ENCODE results near the gene NOD2. TPM values are rescaled to one million over a fixed set of nuclear protein-coding genes. Genes with fewer than 3 reads are reported as not detected.

The NOD2 gene
- total RNA-seq, 3 donors from 2014 or later = 2.9 to 6.2 (median 3.9) TPM

DNA sequence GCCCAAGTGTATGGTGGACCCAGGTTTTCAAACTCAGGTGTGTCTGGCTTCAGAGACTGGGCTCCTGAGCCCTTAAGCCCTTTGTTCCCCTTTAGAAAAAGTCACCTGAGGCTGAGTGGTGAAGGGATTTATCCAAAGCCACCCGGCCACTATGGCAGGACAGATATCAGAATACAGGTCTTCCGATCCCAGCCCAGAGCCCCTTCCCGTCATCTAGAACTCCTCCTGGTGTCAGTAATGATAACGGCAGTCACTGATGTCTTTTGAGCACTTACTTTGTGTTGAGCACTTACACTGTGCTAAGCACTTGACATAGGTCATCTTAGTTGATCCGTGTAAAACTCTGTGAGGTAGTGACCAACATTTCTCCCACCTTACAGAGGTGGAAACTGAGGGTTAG is 16.6 kb downstream of the NOD2 start:
- no peak for DNase-seq
- H3K27me3 Mint-ChIP-seq (ENCODE audit: low read depth) = no peaks in the 10 kb centered on the region
- no peak overlapping the region for H3K4me3 Mint-ChIP-seq
- peaks cover 8% of the 10 kb centered on the region for H3K9me3 Mint-ChIP-seq
- H3K4me1 Mint-ChIP-seq (ENCODE audit: low read depth) = peaks cover 46% of the 10 kb centered on the region
- peaks cover 20% of the 10 kb centered on the region for H3K36me3 Mint-ChIP-seq (ENCODE audit: insufficient read depth)
- ATAC-seq = no peak

- peaks cover 15% of the 10 kb centered on the region for H3K36me3 Mint-ChIP-seq (ENCODE audit: insufficient read depth)
- ATAC-seq (no peak), DNase-seq (no peak)
- H3K4me1 Mint-ChIP-seq (ENCODE audit: low read depth) = peaks cover 37% of the 10 kb centered on the region
- H3K9me3 Mint-ChIP-seq = no peaks in the 10 kb centered on the region
- no peaks in the 10 kb centered on the region for H3K27me3 Mint-ChIP-seq (ENCODE audit: low read depth)
- H3K4me3 Mint-ChIP-seq = no peak overlapping the region
Measured at GRCh38 chr16:50711040-50711439, 17.6 kb downstream of the NOD2 start.

DNA sequence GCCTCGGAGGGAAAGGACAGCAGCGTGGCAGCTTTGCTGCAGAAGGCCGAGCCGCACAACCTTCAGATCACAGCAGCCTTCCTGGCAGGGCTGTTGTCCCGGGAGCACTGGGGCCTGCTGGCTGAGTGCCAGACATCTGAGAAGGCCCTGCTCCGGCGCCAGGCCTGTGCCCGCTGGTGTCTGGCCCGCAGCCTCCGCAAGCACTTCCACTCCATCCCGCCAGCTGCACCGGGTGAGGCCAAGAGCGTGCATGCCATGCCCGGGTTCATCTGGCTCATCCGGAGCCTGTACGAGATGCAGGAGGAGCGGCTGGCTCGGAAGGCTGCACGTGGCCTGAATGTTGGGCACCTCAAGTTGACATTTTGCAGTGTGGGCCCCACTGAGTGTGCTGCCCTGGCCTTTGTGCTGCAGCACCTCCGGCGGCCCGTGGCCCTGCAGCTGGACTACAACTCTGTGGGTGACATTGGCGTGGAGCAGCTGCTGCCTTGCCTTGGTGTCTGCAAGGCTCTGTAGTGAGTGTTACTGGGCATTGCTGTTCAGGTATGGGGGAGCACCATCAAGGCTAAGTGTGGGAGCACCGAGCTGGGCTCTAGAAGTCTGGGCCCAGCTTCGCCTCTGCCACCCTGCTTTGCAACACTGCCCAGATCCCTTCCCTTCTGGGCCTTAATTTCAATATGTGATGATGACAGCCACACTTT is 18.6 kb downstream of the NOD2 start:
- ATAC-seq (no peak), DNase-seq (no peak)
- no peaks in the 10 kb centered on the region for H3K27me3 Mint-ChIP-seq (ENCODE audit: low read depth)
- peaks cover 32% of the 10 kb centered on the region for H3K4me1 Mint-ChIP-seq (ENCODE audit: low read depth)
- peaks cover 11% of the 10 kb centered on the region for H3K36me3 Mint-ChIP-seq (ENCODE audit: insufficient read depth)
- H3K4me3 Mint-ChIP-seq = no peak overlapping the region
- no peaks in the 10 kb centered on the region for H3K9me3 Mint-ChIP-seq

DNA sequence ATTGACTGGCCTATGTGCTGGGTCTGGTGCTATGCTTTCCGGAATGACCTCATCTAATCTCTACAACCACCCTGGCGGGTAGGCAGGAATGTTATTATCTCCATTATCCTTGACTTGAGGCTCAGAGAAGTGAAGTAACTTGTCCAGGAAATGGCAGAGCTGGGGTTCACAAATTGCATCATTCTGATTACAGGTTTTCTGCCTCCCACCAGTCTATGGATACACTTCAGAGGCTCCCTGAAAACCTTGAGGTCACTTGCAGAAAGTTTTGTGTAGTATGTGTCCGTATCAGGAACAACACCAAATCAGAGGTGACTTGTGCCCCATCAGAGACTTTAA is 19.1 kb downstream of the NOD2 start:
- ATAC-seq (no peak), DNase-seq (no peak)
- peaks cover 31% of the 10 kb centered on the region for H3K4me1 Mint-ChIP-seq (ENCODE audit: low read depth)

GRCh38 chr16:50712956-50713355 is 19.6 kb downstream of the NOD2 start:
- DNase-seq (no peak), ATAC-seq (no peak)
- Mint-ChIP-seq H3K9me3 (no peaks in the 10 kb centered on the region), H3K4me3 (no peak overlapping the region), H3K4me1 (ENCODE audit: low read depth) (peaks cover 27% of the 10 kb centered on the region), H3K27me3 (ENCODE audit: low read depth) (no peaks in the 10 kb centered on the region), H3K36me3 (ENCODE audit: insufficient read depth) (peaks cover 10% of the 10 kb centered on the region)

More for the DNA sequence above, 19.1 kb downstream of the NOD2 start:
- Mint-ChIP-seq H3K36me3 (ENCODE audit: insufficient read depth) (peaks cover 9% of the 10 kb centered on the region), H3K27me3 (ENCODE audit: low read depth) (no peaks in the 10 kb centered on the region), H3K9me3 (no peaks in the 10 kb centered on the region), H3K4me3 (no peak overlapping the region)

DNA sequence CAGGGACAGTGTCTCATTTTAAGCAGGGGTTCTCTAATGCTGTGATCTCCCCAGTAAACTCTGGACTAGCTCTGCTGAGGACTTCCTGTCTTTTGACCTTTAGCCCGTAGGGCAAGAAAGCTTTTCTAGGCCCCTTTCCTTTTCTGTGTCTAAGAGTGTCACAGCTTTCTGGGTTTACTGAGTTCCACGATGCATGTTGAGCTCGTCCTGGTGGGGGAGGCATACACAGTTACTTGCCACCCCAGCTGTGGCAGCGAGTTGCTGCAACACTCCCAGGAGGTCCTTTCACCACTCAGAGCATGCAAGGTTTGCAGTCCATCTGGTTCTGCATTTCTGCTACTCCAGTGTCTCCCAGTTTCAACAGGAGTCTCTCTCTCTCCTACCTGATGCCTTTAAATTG is 23.7 kb downstream of the NOD2 start:
- Mint-ChIP-seq H3K36me3 (ENCODE audit: insufficient read depth) (peaks cover 10% of the 10 kb centered on the region), H3K9me3 (no peaks in the 10 kb centered on the region), H3K4me1 (ENCODE audit: low read depth) (peaks cover 29% of the 10 kb centered on the region), H3K27me3 (ENCODE audit: low read depth) (no peaks in the 10 kb centered on the region), H3K4me3 (no peak overlapping the region)
- DNase-seq (no peak), ATAC-seq (no peak)

DNA sequence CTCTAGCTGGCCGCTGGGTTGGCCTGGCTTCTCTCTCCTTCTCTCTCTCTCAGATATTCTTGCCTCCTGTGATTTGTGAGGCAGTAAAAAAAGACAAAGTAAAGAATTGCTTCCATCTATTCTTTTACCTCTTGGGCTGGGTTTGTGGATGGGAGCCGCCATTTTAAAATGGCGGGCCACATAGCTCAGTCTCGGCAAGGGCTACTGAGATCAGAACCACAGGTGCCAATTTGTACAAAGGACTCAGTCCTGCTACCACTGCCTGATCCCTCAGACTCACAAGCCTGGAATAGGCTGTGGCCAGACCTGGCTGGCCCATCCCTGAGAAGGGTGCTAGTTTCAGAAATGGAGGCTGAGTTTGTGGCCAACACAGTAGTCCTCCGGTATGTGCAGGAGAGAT is 24.1 kb downstream of the NOD2 start:
- ATAC-seq = no peak
- peaks cover 33% of the 10 kb centered on the region for H3K4me1 Mint-ChIP-seq (ENCODE audit: low read depth)
- H3K36me3 Mint-ChIP-seq (ENCODE audit: insufficient read depth) = peaks cover 12% of the 10 kb centered on the region
- no peaks in the 10 kb centered on the region for H3K27me3 Mint-ChIP-seq (ENCODE audit: low read depth)
- no peak for DNase-seq
- H3K4me3 Mint-ChIP-seq = no peak overlapping the region
- no peaks in the 10 kb centered on the region for H3K9me3 Mint-ChIP-seq

GRCh38 chr16:50718061-50718760 is 24.8 kb downstream of the NOD2 start:
- no peak for DNase-seq
- H3K9me3 Mint-ChIP-seq = no peaks in the 10 kb centered on the region
- ATAC-seq = no peak

DNA sequence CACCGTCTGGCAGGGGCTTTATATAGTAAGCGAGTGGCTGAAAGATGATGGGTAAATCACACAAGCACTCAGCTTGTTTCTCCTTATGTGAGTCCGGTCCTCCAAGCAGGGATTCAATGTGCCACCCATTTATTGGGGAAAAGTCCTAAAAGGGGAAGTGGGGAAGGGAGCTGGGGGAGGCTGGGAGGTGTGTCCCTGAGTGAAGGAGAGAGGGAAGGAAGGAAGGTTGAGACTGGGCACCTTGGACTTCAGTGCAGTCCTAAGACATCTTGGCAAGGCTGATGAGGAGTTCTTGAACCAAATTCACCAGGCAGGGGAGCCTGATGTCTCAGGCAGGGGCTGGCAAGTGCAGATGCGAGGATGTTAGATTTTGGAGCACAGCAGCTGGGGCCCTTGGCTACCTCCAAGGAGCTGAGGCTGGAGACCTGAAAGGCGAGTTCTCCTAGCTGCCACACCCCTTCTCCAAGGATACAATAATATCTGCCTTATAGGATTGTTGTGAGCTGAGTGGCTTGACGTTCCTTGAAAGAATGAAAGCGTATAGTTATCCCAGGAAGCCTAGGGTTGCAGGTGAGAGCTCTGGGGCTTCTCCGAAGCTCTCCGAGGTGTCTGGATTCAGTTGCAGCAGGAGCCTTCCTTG is 25.5 kb downstream of the NOD2 start:
- H3K4me1 Mint-ChIP-seq (ENCODE audit: low read depth) = peaks cover 39% of the 10 kb centered on the region
- no peak overlapping the region for H3K4me3 Mint-ChIP-seq
- peaks cover 5% of the 10 kb centered on the region for H3K9me3 Mint-ChIP-seq
- DNase-seq (no peak), ATAC-seq (no peak)
- H3K27me3 Mint-ChIP-seq (ENCODE audit: low read depth) = no peaks in the 10 kb centered on the region
- peaks cover 18% of the 10 kb centered on the region for H3K36me3 Mint-ChIP-seq (ENCODE audit: insufficient read depth)

More at GRCh38 chr16:50718061-50718760, 24.8 kb downstream of the NOD2 start:
- no peak overlapping the region for H3K4me3 Mint-ChIP-seq
- H3K4me1 Mint-ChIP-seq (ENCODE audit: low read depth) = peaks cover 38% of the 10 kb centered on the region
- peaks cover 17% of the 10 kb centered on the region for H3K36me3 Mint-ChIP-seq (ENCODE audit: insufficient read depth)
- no peaks in the 10 kb centered on the region for H3K27me3 Mint-ChIP-seq (ENCODE audit: low read depth)

DNA sequence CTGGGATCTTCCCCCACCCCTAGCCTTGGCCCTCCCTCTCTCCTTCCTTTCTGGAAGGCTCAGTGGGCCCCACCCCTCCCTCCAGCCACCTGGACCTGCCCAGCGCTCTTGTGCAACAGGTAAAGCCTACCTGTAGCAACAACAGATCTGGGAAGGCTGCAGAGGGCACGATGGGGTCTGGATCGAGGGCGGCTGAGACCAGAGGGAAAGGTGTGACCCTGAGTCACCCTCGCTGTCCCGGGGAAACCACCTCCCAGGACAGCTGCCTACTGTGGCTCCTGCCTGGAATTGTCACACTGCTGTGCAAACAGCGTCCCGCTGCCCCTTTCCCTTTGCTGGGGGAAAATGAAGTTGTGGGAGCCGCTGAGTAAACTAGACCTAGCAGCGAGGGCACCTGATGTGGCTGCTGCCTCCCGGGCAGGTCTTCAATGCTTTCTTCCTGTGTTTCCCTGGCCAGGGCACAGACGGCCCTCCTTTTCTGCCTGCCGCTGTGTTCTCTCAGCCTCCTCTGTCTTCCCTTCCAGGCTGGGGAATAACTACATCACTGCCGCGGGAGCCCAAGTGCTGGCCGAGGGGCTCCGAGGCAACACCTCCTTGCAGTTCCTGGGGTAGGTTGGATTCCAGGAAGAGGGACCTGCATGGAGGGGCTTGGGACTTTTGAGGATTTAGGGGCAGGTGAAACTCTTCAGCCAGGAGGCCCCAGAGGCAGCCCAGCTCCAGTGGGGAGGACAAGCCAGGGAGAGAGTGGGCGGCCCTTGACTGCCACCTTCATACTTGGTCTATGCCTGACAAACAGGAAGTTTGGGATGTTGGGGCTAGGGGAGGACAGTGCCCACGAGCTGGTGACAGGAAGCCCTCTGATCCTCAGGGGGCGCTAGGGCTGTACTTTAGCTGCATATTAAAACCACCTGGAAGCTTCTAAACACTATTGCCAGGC is 26.3 kb downstream of the NOD2 start:
- H3K4me3 Mint-ChIP-seq = no peak overlapping the region
- H3K9me3 Mint-ChIP-seq = peaks cover 12% of the 10 kb centered on the region
- peaks cover 25% of the 10 kb centered on the region for H3K36me3 Mint-ChIP-seq (ENCODE audit: insufficient read depth)
- H3K27me3 Mint-ChIP-seq (ENCODE audit: low read depth) = no peaks in the 10 kb centered on the region
- DNase-seq (no peak), ATAC-seq (peak; percentile 47 to 49)
- peaks cover 39% of the 10 kb centered on the region for H3K4me1 Mint-ChIP-seq (ENCODE audit: low read depth)

- no peak overlapping the region for H3K4me3 Mint-ChIP-seq
- peak; percentile 11 to 58 for ATAC-seq
Measured at GRCh38 chr16:50721549-50722404, 28.4 kb downstream of the NOD2 start.

GRCh38 chr16:50722405-50722737 is 29.0 kb downstream of the NOD2 start:
- H3K4me1 Mint-ChIP-seq (ENCODE audit: low read depth) = peaks cover 37% of the 10 kb centered on the region
- H3K27me3 Mint-ChIP-seq (ENCODE audit: low read depth) = no peaks in the 10 kb centered on the region
- H3K36me3 Mint-ChIP-seq (ENCODE audit: insufficient read depth) = peaks cover 33% of the 10 kb centered on the region
- H3K4me3 Mint-ChIP-seq = no peak overlapping the region
- no peak for ATAC-seq
- H3K9me3 Mint-ChIP-seq = peaks cover 12% of the 10 kb centered on the region
- no peak for DNase-seq

More at GRCh38 chr16:50721549-50722404, 28.4 kb downstream of the NOD2 start:
- DNase-seq = no peak
- peaks cover 12% of the 10 kb centered on the region for H3K9me3 Mint-ChIP-seq
- no peaks in the 10 kb centered on the region for H3K27me3 Mint-ChIP-seq (ENCODE audit: low read depth)
- H3K4me1 Mint-ChIP-seq (ENCODE audit: low read depth) = peaks cover 39% of the 10 kb centered on the region
- peaks cover 34% of the 10 kb centered on the region for H3K36me3 Mint-ChIP-seq (ENCODE audit: insufficient read depth)

GRCh38 chr16:50722960-50723359 is 29.6 kb downstream of the NOD2 start:
- no peak overlapping the region for H3K4me3 Mint-ChIP-seq

More at GRCh38 chr16:50722960-50723359, 29.6 kb downstream of the NOD2 start:
- H3K9me3 Mint-ChIP-seq = peaks cover 12% of the 10 kb centered on the region
- peaks cover 31% of the 10 kb centered on the region for H3K36me3 Mint-ChIP-seq (ENCODE audit: insufficient read depth)
- no peaks in the 10 kb centered on the region for H3K27me3 Mint-ChIP-seq (ENCODE audit: low read depth)
- no peak for ATAC-seq
- DNase-seq = no peak
- peaks cover 35% of the 10 kb centered on the region for H3K4me1 Mint-ChIP-seq (ENCODE audit: low read depth)

All from activated T-cell treated with anti-CD3 and anti-CD28 coated beads, Interleukin-2, amount 50 U/mL, for 4 hours (primary cell).